Naive thymus-derived CD8-positive, alpha-beta T cell (primary cell): Measurements from ENCODE around the gene PLEKHA1. TPM values are rescaled to one million over a fixed set of nuclear protein-coding genes. Genes with fewer than 3 reads are reported as not detected.
A peak's percentile ranks its signal among the peaks of the same experiment; 100 is the strongest.

Source experiments
- ATAC-seq, 2 donors: fragments of 150-1000 bp; cut with Tn5 transposase in 1 of 2; sonication (Bioruptor Pico), chemical (Tn5 transposase) in 1 of 2; 1 replicate in 1 of 2; 2 replicates in 1 of 2; pipeline ENCODE4 v1.10.0; 2021; ENCODE audit warnings: mild to moderate bottlenecking in 2 of 2, moderate library complexity in 2 of 2
- POLR2A ChIA-PET: fragments of 350-600 bp; sonication (Branson Sonifier 250); formaldehyde crosslinking; loops from one replicate; lab custom pipeline; 2021; ENCODE audit warnings: antibody characterized with exemption; lab: Charles Lee
- DNase-seq, 10 donors: peaks; one replicate each; pipeline versions ENCODE4 v3.0.0 to v3.0.0-alpha.2; 2020 to 2022
- H3K27ac Mint-ChIP-seq, 10 donors: one replicate each; pipeline ENCODE4 v1.8.0; 2020 to 2022; ENCODE audit warnings: mild to moderate bottlenecking in 10 of 10, mixed read lengths in 10 of 10, moderate library complexity in 4 of 10, inconsistent platforms in 1 of 10
- H3K27me3 Mint-ChIP-seq, 5 donors: one replicate each; pipeline ENCODE4 v1.8.0; 2021 to 2022; ENCODE audit warnings: mixed read lengths in 5 of 5
- H3K36me3 Mint-ChIP-seq, 3 donors: one replicate each; pipeline ENCODE4 v1.8.0; 2020 to 2022; ENCODE audit warnings: mixed read lengths in 3 of 3, mild to moderate bottlenecking in 2 of 3, inconsistent platforms in 1 of 3
- H3K4me1 Mint-ChIP-seq, 4 donors: one replicate each; pipeline ENCODE4 v1.8.0; 2021 to 2022; ENCODE audit warnings: mixed read lengths in 4 of 4
- H3K4me3 Mint-ChIP-seq, 10 donors: one replicate each; pipeline ENCODE4 v1.8.0; 2020 to 2022; ENCODE audit warnings: mild to moderate bottlenecking in 10 of 10, mixed read lengths in 10 of 10, moderate library complexity in 6 of 10, inconsistent platforms in 1 of 10
- H3K9me3 Mint-ChIP-seq, 9 donors: one replicate each; pipeline ENCODE4 v1.8.0; 2020 to 2022; ENCODE audit warnings: mixed read lengths in 9 of 9, mild to moderate bottlenecking in 3 of 9, inconsistent platforms in 1 of 9, moderate library complexity in 1 of 9
- polyA plus RNA-seq, 3 donors: library from polyadenylated mRNA; unstranded; fragments of 300-500 nt; fragmentation: Illumina TruSeq; gene quantifications; one replicate each; pipeline ENCODE4 v1.2.3, GENCODE V29; 2021
- total RNA-seq, 8 experiments: library from RNA in 2 of 8; stranded (reverse) in 2 of 8; gene quantifications; one replicate each; pipeline ENCODE4 v1.2.3 and lab custom pipeline; 2021 to 2026

The PLEKHA1 gene
- total and polyA plus RNA-seq, 5 experiments from 2014 or later = 71.4 to 91.6 (median 78.0) TPM

GRCh38 chr10:122457934-122458333 lies 83.4 kb downstream of the PLEKHA1 start:
- H3K27me3 Mint-ChIP-seq = peaks cover 35 to 61% (median 42%) of the 10 kb centered on the region in 5 donors
- H3K36me3 Mint-ChIP-seq = no peaks in the 10 kb centered on the region

DNA sequence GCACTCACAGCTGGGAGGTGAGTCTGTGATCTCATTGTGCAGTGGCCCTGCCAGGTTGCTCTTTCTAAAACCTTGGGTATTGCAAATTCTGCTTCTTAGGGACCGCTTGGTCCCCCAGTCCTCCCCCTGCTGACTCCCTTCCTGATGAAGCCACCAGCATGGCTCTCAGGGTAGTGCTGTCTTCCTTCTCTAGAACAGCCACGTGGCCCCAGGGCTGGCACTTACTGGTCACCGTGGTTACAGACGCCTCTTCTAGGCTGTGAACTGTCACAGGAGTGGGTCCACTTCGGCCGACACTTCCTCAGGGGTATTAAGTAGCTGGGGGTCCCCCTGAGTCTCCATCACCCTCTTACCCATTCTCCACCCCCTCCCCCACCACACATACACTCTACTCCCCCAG lies 84.2 kb downstream of the PLEKHA1 start:
- Mint-ChIP-seq H3K36me3 (no peaks in the 10 kb centered on the region), H3K27me3 (peaks cover 39 to 68% (median 48%) of the 10 kb centered on the region in 5 donors), H3K4me1 (peaks cover 8 to 16% (median 13%) of the 10 kb centered on the region in 4 donors), H3K9me3 (peaks cover 0 to 2% (median 0%) of the 10 kb centered on the region in 9 donors), H3K27ac (no peak overlapping the region), H3K4me3 (peak overlapping the region in 1 of 10 donors; percentile 16)
- no peak for ATAC-seq
- POLR2A ChIA-PET = no interaction called here
- DNase-seq = no peak

More at GRCh38 chr10:122457934-122458333, 83.4 kb downstream of the PLEKHA1 start:
- Mint-ChIP-seq H3K27ac (no peak overlapping the region), H3K9me3 (peaks cover 0 to 2% (median 0%) of the 10 kb centered on the region in 9 donors), H3K4me1 (peaks cover 6 to 15% (median 11%) of the 10 kb centered on the region in 4 donors), H3K4me3 (peak overlapping the region in 2 of 10 donors; percentile 2 to 26)
- ATAC-seq = no peak
- POLR2A ChIA-PET = no interaction called here
- no peak for DNase-seq

GRCh38 chr10:122459561-122460273 lies 85.2 kb downstream of the PLEKHA1 start:
- DNase-seq = no peak
- H3K4me3 Mint-ChIP-seq = peak overlapping the region in 7 of 10 donors; percentile 16 to 63 (median 26)
- peaks cover 40 to 79% (median 51%) of the 10 kb centered on the region in 5 donors for H3K27me3 Mint-ChIP-seq
- POLR2A ChIA-PET = no interaction called here
- peaks cover 0 to 2% (median 0%) of the 10 kb centered on the region in 9 donors for H3K9me3 Mint-ChIP-seq
- no peaks in the 10 kb centered on the region for H3K36me3 Mint-ChIP-seq
- H3K27ac Mint-ChIP-seq = no peak overlapping the region
- ATAC-seq = no peak
- peaks cover 8 to 16% (median 13%) of the 10 kb centered on the region in 4 donors for H3K4me1 Mint-ChIP-seq

- POLR2A ChIA-PET = no interaction called here
- Mint-ChIP-seq H3K27me3 (peaks cover 40 to 83% (median 57%) of the 10 kb centered on the region in 5 donors), H3K36me3 (no peaks in the 10 kb centered on the region), H3K9me3 (peaks cover 0 to 2% (median 0%) of the 10 kb centered on the region in 9 donors), H3K4me3 (peak overlapping the region; percentile 35 to 75 (median 56)), H3K27ac (no peak overlapping the region), H3K4me1 (peaks cover 8 to 16% (median 13%) of the 10 kb centered on the region in 4 donors)
- DNase-seq (no peak), ATAC-seq (no peak)
Measured at GRCh38 chr10:122460891-122461293, 86.4 kb downstream of the PLEKHA1 start.

GRCh38 chr10:122461367-122461728 lies 86.8 kb downstream of the PLEKHA1 start, which contains the start of gene HTRA1:
Gene HTRA1 (plus strand): TSS chr10:122461553. CDS start chr10:122461653, 100 bp downstream.
- H3K27ac Mint-ChIP-seq = peak within 1 kb of the TSS in 1 of 10 donors; percentile 46
- H3K27me3 Mint-ChIP-seq = peaks cover 40 to 80% (median 57%) of the 10 kb centered on the region in 5 donors
- H3K4me3 Mint-ChIP-seq = peak within 1 kb of the TSS; percentile 75 to 91 (median 83)
- ATAC-seq = peak in 1 of 2 donors; percentile 41
- H3K4me1 Mint-ChIP-seq = peaks cover 8 to 16% (median 13%) of the 10 kb centered on the region in 4 donors
- POLR2A ChIA-PET = no interaction called here
- H3K9me3 Mint-ChIP-seq = peaks cover 0 to 2% (median 0%) of the 10 kb centered on the region in 9 donors
- H3K36me3 Mint-ChIP-seq = no peaks in the 10 kb centered on the region
- DNase-seq = no peak

DNA sequence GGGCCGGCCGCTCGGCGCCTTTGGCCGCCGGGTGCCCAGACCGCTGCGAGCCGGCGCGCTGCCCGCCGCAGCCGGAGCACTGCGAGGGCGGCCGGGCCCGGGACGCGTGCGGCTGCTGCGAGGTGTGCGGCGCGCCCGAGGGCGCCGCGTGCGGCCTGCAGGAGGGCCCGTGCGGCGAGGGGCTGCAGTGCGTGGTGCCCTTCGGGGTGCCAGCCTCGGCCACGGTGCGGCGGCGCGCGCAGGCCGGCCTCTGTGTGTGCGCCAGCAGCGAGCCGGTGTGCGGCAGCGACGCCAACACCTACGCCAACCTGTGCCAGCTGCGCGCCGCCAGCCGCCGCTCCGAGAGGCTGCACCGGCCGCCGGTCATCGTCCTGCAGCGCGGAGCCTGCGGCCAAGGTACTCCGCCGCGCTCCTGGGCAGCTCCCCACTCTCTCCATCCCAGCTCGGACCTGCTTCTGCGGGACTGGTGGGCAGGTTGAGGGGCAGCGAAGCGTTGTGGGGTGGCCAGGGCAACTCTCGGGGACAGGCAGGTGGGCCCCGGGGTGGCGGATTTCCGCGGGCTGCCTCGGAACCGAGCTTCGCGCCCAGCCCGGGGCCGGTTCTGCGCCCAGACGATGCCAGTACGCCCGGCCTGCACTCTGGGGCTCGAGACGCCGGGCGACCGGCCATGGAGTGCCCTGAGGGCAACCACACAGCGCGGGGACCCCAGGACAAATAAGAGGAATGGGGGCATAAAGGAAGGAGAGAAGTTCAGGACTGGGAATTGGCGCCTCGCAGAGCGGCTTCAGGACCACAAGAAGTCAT lies 87.4 kb downstream of the PLEKHA1 start:
- peak; percentile 54 to 71 for ATAC-seq
- peak overlapping the region; percentile 75 to 91 (median 83) for H3K4me3 Mint-ChIP-seq
- H3K4me1 Mint-ChIP-seq = peaks cover 8 to 16% (median 13%) of the 10 kb centered on the region in 4 donors
- H3K36me3 Mint-ChIP-seq = no peaks in the 10 kb centered on the region
- DNase-seq = no peak
- POLR2A ChIA-PET = interaction anchor here (1.1 kb wide), 1 partner anchor 88 kb away, joined by 3 read pairs; the partner anchor contains the start of gene PLEKHA1
- peak overlapping the region in 1 of 10 donors; percentile 46 for H3K27ac Mint-ChIP-seq
- peaks cover 37 to 80% (median 55%) of the 10 kb centered on the region in 5 donors for H3K27me3 Mint-ChIP-seq
- peaks cover 0 to 2% (median 0%) of the 10 kb centered on the region in 9 donors for H3K9me3 Mint-ChIP-seq

GRCh38 chr10:122462533-122463465 lies 88.3 kb downstream of the PLEKHA1 start:
- Mint-ChIP-seq H3K36me3 (no peaks in the 10 kb centered on the region), H3K4me1 (peaks cover 8 to 16% (median 13%) of the 10 kb centered on the region in 4 donors), H3K27ac (peak overlapping the region in 2 of 10 donors; percentile 46), H3K4me3 (peak overlapping the region; percentile 75 to 91 (median 83)), H3K27me3 (peaks cover 28 to 80% (median 50%) of the 10 kb centered on the region in 5 donors), H3K9me3 (peaks cover 0 to 2% (median 0%) of the 10 kb centered on the region in 9 donors)
- POLR2A ChIA-PET = interaction anchor here (1.1 kb wide), 1 partner anchor 88 kb away, joined by 3 read pairs; the partner anchor contains the start of gene PLEKHA1
- ATAC-seq (peak; percentile 21 to 31), DNase-seq (peak in 1 of 10 donors; percentile 5)

GRCh38 chr10:122463466-122464249 lies 89.2 kb downstream of the PLEKHA1 start:
- Mint-ChIP-seq H3K27ac (peak overlapping the region in 1 of 10 donors; percentile 46), H3K9me3 (peaks cover 0 to 2% (median 0%) of the 10 kb centered on the region in 9 donors), H3K4me3 (peak overlapping the region in 9 of 10 donors; percentile 3 to 86 (median 75)), H3K27me3 (peaks cover 25 to 79% (median 46%) of the 10 kb centered on the region in 5 donors), H3K36me3 (no peaks in the 10 kb centered on the region), H3K4me1 (peaks cover 8 to 16% (median 13%) of the 10 kb centered on the region in 4 donors)
- no peak for DNase-seq
- POLR2A ChIA-PET = no interaction called here
- no peak for ATAC-seq

- POLR2A ChIA-PET = no interaction called here
- no peak overlapping the region for H3K4me3 Mint-ChIP-seq
- ATAC-seq (no peak), DNase-seq (no peak)
- no peak overlapping the region for H3K27ac Mint-ChIP-seq
- H3K27me3 Mint-ChIP-seq = peaks cover 21 to 79% (median 42%) of the 10 kb centered on the region in 5 donors
- peaks cover 0 to 2% (median 0%) of the 10 kb centered on the region in 9 donors for H3K9me3 Mint-ChIP-seq
- no peaks in the 10 kb centered on the region for H3K36me3 Mint-ChIP-seq
- peaks cover 6 to 14% (median 12%) of the 10 kb centered on the region in 4 donors for H3K4me1 Mint-ChIP-seq
Measured at GRCh38 chr10:122464250-122464510, 89.7 kb downstream of the PLEKHA1 start.

- Mint-ChIP-seq H3K27ac (no peak overlapping the region), H3K36me3 (no peaks in the 10 kb centered on the region), H3K4me3 (peak overlapping the region in 1 of 10 donors; percentile 21), H3K9me3 (peaks cover 0 to 2% (median 0%) of the 10 kb centered on the region in 9 donors), H3K27me3 (peaks cover 18 to 79% (median 39%) of the 10 kb centered on the region in 5 donors), H3K4me1 (peaks cover 6 to 14% (median 10%) of the 10 kb centered on the region in 4 donors)
- ATAC-seq (no peak), DNase-seq (no peak)
- POLR2A ChIA-PET = no interaction called here
Measured at GRCh38 chr10:122464586-122464985, 90.1 kb downstream of the PLEKHA1 start.

DNA sequence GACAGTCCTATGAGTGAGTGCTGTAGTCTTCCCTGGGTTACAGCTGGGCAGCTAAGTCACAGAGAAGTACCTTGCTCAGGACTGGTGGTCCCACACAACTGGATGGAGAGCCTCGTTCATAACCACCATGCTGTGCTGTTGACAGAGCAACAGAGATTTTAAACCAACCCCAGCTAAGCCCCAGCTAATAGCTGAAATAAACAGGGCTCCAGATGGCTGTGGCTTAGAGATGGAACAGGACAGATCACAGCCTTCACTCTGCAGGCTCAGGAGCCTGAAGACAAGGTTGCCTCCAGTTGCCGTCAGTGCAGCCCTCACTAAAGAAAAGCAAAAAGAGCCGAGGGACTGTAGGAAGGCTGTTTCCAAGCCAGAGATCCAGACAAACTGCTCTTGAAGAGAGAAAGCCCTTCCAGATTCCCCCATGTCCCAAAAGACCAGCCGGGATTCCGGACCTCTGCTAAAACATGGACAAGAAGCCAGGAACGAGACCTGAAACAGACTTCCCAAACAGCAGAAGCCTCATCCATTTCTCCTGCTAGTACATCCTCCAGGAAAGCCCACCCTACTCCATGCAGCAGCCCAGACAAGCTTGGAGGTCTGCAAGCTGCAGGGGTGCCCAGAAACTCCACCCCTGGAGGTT lies 91.0 kb downstream of the PLEKHA1 start:
- Mint-ChIP-seq H3K36me3 (no peaks in the 10 kb centered on the region), H3K4me1 (peaks cover 6 to 13% (median 10%) of the 10 kb centered on the region in 4 donors), H3K9me3 (peaks cover 0 to 2% (median 0%) of the 10 kb centered on the region in 9 donors), H3K27ac (no peak overlapping the region), H3K4me3 (no peak overlapping the region), H3K27me3 (peaks cover 24 to 79% (median 39%) of the 10 kb centered on the region in 5 donors)
- no peak for ATAC-seq
- DNase-seq = no peak
- POLR2A ChIA-PET = no interaction called here
